DOHH2 (cell line): ENCODE results near the gene ADCK2.

ENCODE experiments used
- EZH2phosphoT487 ChIP-seq: fragments of 200-600 bp; sonication (generic); IDR thresholded peaks from 2 replicates; pipeline ENCODE4 v1.6.1; 2017; ENCODE audit warnings: borderline replicate concordance, mild to moderate bottlenecking, antibody characterized with exemption, low read length, moderate library complexity, mixed read lengths
- TF ChIP-seq, protein P1 (sequence below): fragments of 200-600 bp; sonication (generic); IDR thresholded peaks from one replicate; pipeline ENCODE4 v1.5.1; 2014; ENCODE audit warnings: antibody characterized with exemption, mild to moderate bottlenecking, low read depth, low read length; ENCODE audit not compliant: poor library complexity, severe bottlenecking

DNA sequence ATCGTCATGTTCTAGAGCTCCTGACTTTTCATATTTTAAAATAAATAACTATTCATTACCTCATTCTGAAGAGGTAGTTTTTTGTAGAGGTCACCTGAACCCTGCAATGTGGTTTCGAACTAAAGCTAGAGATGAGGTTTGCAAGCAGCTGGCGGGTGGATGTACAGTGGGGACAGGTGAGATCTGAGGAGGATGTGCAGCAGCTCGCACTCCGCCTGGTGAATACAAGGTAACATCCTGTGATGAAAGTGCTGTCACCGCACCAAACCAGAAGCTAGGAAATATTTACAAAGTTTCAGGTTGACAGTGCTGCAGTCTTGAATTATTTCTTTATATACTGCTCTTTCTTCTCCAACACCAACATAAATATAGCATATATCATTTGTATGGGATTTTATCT is 50.3 kb downstream of the ADCK2 start:
- TF ChIP-seq, protein P1, sequence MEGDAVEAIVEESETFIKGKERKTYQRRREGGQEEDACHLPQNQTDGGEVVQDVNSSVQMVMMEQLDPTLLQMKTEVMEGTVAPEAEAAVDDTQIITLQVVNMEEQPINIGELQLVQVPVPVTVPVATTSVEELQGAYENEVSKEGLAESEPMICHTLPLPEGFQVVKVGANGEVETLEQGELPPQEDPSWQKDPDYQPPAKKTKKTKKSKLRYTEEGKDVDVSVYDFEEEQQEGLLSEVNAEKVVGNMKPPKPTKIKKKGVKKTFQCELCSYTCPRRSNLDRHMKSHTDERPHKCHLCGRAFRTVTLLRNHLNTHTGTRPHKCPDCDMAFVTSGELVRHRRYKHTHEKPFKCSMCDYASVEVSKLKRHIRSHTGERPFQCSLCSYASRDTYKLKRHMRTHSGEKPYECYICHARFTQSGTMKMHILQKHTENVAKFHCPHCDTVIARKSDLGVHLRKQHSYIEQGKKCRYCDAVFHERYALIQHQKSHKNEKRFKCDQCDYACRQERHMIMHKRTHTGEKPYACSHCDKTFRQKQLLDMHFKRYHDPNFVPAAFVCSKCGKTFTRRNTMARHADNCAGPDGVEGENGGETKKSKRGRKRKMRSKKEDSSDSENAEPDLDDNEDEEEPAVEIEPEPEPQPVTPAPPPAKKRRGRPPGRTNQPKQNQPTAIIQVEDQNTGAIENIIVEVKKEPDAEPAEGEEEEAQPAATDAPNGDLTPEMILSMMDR: no peak
- no peak for TF ChIP-seq EZH2phosphoT487
